Ecto neural progenitor cell (in vitro differentiated cells): ENCODE measurements around the gene UAP1.

Experiments
- DNase-seq: peaks from one replicate; pipeline ENCODE4 v3.0.0-alpha.2; 2018; ENCODE audit warnings: low spot score

UAP1 gene

GRCh38 chr1:162616848-162617247 lies 55.3 kb downstream of the UAP1 start:
- DNase-seq = no peak

GRCh38 chr1:162617513-162617912 lies 56.0 kb downstream of the UAP1 start:
- no peak for DNase-seq

- no peak for DNase-seq
These were observed 57.6 kb downstream of the UAP1 start for GRCh38 chr1:162619076-162619475.

GRCh38 chr1:162621256-162621655 lies 59.7 kb downstream of the UAP1 start:
- no peak for DNase-seq

GRCh38 chr1:162625679-162626078 lies 64.2 kb downstream of the UAP1 start:
- no peak for DNase-seq

GRCh38 chr1:162626094-162626493 lies 64.6 kb downstream of the UAP1 start:
- DNase-seq = no peak

- DNase-seq = no peak
These were observed 65.2 kb downstream of the UAP1 start for GRCh38 chr1:162626761-162627160.

GRCh38 chr1:162627662-162628296 lies 66.3 kb downstream of the UAP1 start:
- no peak for DNase-seq

- no peak for DNase-seq
These were observed 67.6 kb downstream of the UAP1 start for GRCh38 chr1:162629077-162629627.

GRCh38 chr1:162629651-162630050 lies 68.1 kb downstream of the UAP1 start:
- no peak for DNase-seq

GRCh38 chr1:162631546-162632191 lies 70.1 kb downstream of the UAP1 start:
- no peak for DNase-seq

- DNase-seq = no peak
These were observed 70.7 kb downstream of the UAP1 start, which contains the start of gene DDR2 for GRCh38 chr1:162632217-162632666. DDR2 (plus strand) TSS chr1:162632464; CDS start chr1:162719064, 86,600 bp downstream.

- no peak for DNase-seq
These were observed 71.2 kb downstream of the UAP1 start for GRCh38 chr1:162632698-162633080.

GRCh38 chr1:162633081-162633762 lies 71.7 kb downstream of the UAP1 start:
- no peak for DNase-seq

GRCh38 chr1:162635418-162635817 lies 73.9 kb downstream of the UAP1 start:
- DNase-seq = no peak

- DNase-seq = no peak
These were observed 78.2 kb downstream of the UAP1 start for GRCh38 chr1:162639718-162640117.

GRCh38 chr1:162641114-162641513 lies 79.6 kb downstream of the UAP1 start:
- no peak for DNase-seq

GRCh38 chr1:162644986-162645314 lies 83.4 kb downstream of the UAP1 start:
- DNase-seq = no peak

GRCh38 chr1:162645666-162646065 lies 84.1 kb downstream of the UAP1 start:
- DNase-seq = no peak

GRCh38 chr1:162649583-162649982 lies 88.1 kb downstream of the UAP1 start:
- DNase-seq = no peak
